D721Med (cell line): Measurements from ENCODE around the gene VASN.

Source experiments
- DNase-seq: peaks from one replicate; pipeline ENCODE4 v3.0.0; 2011; ENCODE audit warnings: low spot score; ENCODE audit not compliant: insufficient read length
- FAIRE-seq: peaks from 2 replicates; lab custom pipeline; 2011; peaks lifted over from hg19 to GRCh38; lab: Jason Lieb, UNC
- CTCF ChIP-seq: IDR thresholded peaks from 2 replicates; pipeline ENCODE4 v1.5.1; 2012; ENCODE audit warnings: mild to moderate bottlenecking, control low read depth; ENCODE audit not compliant: insufficient read depth; ENCODE audit errors: missing control alignments

VASN gene

GRCh38 chr16:4359914-4360313, 11.7 kb upstream of the VASN start:
- DNase-seq (no peak), FAIRE-seq (no peak)
- no peak for TF ChIP-seq CTCF

- no peak for TF ChIP-seq CTCF
- DNase-seq, result no peak
- FAIRE-seq, result no peak
Observed at GRCh38 chr16:4360538-4361021, 11.1 kb upstream of the VASN start.

GRCh38 chr16:4361033-4361943, 10.4 kb upstream of the VASN start:
- no peak for TF ChIP-seq CTCF
- no peak for FAIRE-seq
- DNase-seq, result no peak

GRCh38 chr16:4361944-4362311, 9.7 kb upstream of the VASN start:
- FAIRE-seq (no peak), DNase-seq (no peak)
- TF ChIP-seq CTCF, result no peak

GRCh38 chr16:4362476-4363135, 9.0 kb upstream of the VASN start:
- no peak for TF ChIP-seq CTCF

GRCh38 chr16:4364196-4365013, 7.2 kb upstream of the VASN start:
- TF ChIP-seq CTCF, result no peak
- no peak for FAIRE-seq
- DNase-seq, result no peak

More at GRCh38 chr16:4362476-4363135, 9.0 kb upstream of the VASN start:
- FAIRE-seq (no peak), DNase-seq (no peak)
